ENCODE data around the gene SCNN1B.
"Not testable (repeated sequence)": the region's sequence is repeated elsewhere in the genome, so short reads cannot be mapped to it uniquely, and the experiment has no call there.

Gene SCNN1B

DNA sequence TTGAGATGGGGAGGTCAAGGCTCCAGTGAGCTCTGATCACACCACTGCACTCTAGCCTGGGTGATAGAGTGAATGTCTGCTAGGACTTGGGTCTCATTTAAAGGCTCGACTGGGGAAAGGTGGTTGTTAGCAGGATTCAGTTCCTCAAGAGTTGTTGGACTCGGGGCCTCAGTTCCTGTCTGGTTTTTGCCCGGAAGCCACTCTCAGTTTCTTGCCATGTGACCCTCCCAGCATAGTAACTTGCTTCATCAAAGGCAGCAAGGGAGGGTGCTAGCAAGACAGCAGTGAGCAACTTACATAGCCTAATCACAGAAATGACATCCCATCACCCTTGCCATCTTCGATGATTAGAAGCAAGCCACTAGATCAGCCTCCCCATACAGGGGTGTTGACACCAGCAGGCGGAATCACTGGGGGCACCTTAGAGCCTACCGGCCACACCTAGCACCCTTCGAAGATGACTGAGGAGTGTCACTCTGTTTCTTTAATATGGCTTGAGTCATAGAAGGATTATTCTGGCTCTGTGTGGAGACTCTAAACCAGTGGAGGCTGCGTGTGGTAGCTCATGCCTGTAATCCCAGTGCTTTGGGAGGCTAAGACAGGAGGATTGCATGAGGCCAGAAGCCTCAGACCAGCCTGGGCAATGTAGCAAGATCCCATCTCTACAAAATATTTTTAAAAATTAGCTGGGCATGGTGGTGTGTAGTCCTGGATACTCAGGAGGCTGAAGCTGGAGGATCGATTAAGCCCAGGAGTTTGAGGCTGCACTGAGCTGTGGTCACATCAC is 13.2 kb upstream of the SCNN1B start:
- no peak for DNase-seq

DNA sequence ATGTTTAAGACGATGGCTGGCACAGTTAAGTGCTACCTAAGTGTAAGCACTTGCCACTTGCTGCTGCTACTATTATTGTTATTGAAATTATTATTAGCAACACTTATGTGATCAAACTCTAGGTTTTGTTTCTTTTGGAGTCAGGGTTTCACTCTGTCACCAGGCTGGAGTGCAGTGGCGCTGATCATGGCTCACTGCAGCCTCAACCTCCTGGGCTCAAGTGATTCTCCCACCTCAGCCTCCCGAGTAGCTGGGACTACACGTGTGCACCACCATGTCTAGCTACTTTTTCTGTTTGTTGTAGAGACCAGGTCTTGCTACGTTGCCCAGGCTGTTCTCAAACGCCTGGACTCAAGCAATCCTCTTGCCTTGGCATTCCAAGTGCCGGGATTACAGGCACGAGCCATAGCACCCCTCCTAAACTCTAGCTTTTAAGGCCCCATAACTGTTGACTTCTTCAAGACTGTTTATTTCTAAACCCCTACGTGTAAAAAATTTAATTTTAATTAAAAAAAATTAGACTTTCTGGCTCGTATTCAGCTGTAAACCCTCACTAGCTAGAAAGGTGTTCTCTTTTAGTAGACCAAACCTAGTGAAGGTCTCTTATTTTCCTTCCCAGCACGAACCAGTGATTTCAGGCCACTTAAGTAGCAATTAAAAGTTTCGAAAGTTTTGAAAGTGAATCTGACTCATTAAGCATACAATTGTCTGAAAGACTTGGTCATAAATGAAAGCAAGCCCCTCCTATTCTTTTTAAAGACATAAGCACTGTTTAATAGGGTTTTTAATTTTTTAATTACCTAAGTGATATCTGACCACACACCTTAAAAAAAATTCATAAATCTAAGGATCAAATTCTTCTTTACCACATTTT is 11.7 kb upstream of the SCNN1B start:
- no peak for DNase-seq

DNA sequence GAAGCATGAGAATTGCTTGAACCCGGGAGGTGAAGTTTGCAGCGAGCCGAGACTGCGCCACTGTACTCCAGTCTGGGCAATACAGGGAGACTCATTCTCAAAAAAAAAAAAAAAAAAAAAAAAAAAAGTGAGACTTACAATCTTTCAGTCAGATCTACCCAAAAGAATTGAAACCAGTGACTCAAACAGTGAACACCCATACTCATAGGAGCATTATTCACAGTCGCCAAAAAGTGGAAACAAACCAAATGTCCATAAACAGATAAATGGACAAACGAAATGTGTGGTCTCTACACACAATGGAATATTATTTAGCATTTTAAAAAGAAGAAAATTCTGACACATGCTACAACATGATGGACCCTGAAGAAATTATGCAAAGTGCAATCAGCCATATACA is 9.1 kb upstream of the SCNN1B start:
- DNase-seq: no peak

DNA sequence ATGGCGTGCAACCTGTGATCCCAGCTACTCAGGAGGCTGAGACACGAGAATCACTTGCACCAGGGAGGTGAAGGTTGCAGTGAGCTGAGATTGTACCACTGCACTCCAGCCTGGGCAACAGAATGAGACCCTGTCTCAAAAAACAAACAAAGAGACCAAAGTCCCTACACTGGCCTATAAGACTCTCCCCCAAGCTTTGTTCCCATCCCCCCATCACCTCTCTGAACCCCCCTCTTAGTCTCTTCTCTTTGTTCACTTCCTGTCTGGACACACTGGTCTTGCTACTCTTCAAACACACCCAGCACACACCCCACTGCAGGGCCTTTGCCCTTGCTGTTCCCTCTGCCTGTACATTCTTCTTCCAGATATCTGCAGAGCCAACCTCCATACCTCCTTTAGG is 7.8 kb upstream of the SCNN1B start:
- DNase-seq: no peak

DNA sequence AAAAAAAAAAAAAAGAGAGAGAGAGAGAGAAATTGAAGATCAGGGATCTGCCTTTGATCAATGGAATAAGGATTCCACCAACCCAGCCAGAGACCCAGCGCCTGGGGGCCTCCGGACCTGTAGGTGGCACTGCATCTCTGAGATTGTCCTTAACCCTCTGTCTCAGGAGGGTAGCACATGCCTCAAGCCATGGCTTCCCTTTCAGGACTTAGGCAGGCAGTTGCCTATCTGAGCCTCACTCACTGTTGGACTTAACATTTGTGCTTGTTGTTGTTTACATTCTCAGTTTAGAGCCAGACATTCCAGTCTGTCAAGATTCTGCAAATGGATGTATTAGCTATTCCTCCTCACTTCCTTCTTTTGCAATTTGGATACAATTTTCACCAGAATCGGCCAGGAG is 5.1 kb upstream of the SCNN1B start:
- no peak for DNase-seq

DNA sequence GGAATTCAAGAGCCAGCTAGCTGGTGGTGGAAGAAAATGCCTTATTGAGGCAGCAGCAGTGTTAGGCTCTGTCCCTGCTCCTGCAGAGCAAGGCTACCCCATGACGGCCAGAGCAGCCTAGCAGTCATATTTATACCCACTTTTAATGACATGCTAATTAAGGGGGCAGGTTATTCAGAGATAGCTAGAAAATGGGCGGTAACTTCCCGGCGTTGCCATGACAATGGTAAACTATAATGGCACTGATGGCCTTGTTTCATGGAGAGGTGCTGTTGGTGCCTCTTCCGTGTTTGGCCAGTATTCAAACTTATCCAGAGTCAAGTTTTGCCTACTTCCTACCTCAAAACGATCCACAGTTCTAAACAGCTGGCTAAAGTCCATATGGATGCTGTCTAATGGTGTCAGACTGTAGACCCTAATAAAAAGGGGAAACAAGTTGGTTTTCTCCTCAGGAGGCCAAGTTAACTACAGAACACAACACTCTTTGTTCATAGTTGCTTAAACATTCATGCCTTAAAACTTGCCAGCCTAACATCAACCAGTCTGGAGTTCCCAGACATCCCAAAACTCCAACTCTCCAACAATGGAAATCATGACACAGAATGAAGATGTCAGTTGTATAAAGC is 3.7 kb upstream of the SCNN1B start:
- DNase-seq: no peak

DNA sequence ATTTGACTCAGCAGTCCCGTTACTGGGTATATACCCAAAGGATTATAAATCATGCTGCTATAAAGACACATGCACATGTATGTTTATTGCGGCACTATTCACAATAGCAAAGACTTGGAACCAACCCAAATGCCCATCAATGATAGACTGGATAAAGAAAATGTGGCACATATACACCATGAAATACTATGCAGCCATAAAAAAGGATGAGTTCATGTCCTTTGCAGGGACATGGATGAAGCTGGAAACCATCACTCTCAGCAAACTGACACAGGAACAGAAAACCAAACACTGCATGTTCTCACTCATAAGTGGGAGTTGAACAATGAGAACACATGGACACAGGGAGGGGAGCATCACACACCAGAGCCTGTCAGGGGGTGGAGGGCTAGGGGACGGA is 2.3 kb upstream of the SCNN1B start:
- DNase-seq: not testable (repeated sequence)

DNA sequence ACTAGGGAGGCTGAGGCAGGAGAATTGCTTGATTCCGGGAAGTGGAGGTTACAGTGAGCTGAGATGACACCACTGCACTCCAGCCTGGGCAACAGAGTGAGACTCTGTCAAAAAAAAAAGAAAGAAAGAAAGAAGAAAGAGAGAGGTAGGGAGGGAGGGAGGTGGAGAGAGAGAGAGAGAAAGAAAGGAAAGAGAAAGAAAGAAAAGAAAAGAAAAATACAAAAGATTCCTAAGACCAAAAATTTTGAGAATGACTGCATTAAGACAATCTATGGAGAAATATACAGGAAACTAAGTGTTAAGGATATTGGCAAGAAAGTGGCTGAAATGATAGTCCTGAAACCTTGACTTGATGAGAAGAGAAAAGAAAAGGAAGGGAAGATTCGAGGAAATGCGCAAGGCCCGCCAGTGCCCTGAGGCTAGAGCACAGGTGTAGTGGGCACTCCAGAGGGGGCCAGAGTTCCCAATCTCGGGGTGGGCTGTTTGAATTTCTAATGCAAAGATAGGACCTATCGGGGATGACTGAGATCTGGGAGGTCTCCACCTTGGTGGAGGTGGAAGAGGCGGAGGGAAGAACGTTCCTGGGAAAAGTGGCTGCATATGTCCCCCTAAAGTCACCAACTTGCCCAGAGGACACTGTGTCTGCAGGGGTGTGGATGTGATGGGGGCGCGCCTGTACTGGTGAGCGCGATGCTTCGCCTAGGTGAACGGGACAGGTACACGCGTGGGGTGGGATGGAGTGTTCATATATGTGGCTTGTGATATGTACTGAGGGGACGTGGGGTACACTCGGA is 654 bp upstream of the SCNN1B start:
- no peak for DNase-seq

DNA sequence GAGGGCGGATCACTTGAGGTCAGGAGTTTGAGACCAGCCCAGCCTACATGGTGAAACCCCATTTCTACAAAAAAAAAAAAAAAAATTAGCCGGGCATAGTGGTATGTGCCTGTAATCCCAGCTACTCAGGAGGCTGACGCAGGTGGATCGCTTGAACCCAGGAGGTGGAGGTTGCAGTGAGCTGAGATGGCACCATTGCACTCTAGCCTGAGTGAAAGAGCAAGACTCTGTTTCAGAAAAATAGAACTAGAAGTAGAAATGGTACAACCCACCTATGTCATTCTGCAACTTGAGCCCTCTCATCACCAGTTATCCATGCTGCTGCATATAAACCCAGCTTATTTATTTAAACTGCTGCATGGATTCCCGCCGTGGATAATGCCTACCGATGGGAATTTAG is 1.6 kb downstream of the SCNN1B start:
- no peak for DNase-seq

DNA sequence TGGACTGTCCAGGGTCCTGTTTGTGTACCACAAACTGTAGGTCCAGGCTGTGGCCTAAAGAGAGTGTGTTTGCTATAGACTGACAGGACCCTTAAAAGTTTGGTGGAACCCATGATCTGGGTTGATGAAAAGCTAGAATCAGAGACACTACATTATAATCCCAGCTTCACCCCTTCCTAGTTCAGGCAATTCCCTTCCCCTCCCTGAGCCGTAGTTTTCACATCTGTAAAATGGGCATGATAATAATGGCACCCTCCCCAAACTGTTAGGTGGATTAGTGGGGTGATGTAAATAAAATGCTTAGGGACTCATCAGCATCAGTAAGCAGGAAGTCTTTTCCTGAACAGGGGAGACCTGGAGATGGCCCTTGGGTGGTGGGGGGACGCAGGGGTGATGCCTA is 2.5 kb downstream of the SCNN1B start:
- no peak for DNase-seq

DNA sequence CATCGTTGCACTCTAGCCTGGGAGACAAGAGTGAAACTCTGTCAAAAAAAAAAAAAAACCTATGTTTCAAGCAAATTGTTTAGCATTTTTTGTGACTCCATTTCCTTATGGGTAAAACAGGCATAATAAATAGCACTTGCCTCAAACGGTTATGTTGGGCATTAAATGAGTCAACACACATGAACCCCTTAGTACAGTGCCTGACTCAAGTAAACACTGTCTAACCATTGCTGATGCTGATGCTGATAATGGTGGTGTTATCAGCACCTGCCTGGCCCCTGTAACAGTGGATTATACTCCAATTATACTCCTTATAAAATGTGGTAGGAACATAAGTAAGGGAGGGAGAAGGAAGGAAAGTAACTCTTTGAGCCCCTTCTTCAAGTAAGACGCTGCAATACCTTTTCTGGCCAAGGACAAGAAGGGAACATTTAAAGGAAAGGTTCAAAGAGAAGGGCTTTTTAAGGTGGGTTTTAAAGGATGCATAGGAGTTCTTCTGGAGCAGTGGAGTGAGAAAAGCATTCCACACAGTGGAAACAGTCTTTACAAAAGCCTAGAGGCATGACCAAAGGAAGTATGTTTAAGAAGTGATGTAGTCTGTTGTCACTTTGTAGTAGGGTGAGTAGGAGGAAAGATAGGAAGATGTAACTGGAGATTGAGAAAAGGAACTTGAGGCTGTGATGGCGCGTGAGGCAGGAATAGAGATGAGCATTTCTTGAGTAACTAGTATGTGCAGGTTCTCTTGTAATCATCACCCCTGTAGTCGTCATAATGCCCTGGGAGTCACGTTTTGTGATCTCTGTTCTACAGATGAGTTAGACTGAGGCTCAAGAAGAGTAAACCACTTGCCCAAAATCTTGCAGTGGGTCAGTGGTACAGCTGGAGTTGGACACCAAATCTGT is 4.3 kb downstream of the SCNN1B start:
- DNase-seq: no peak

DNA sequence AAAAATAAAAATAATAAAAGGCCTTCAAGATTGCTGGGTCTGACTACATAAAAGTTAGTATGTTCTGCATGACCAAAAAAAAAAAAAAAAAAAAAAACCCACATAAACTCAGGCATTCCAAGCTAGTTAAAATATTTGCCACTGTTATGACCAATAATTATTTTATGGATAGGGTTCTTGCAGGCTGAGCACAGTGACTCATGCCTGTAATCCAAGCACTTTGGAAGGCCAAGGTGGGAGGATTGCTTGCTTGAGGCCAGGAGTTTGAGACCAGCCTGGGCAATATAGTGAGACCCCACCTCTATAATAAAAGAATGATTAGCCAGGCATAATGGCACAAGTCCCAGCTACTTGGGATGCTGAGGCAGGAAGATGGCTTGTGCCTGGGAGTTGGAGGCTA is 8.1 kb downstream of the SCNN1B start:
- no peak for DNase-seq

DNA sequence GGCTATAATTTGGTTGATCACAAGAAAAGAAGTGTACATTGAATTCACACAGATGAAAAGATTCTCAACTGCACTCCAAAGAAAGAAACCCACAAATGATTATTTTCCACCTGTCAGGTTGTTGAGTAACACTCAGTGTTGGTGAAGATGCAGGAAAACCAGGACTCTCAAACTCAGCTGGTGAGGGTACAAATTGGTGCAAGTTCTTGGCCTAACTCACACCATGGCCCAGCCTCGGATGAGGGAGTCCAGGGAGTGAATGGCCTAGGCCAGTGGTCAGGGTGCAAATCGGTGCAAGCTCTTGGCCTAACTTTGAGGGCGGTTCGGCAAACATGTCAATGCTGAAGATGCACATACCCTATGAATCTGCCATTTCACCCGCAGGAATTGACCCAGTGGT is 8.6 kb downstream of the SCNN1B start:
- no peak for DNase-seq

DNA sequence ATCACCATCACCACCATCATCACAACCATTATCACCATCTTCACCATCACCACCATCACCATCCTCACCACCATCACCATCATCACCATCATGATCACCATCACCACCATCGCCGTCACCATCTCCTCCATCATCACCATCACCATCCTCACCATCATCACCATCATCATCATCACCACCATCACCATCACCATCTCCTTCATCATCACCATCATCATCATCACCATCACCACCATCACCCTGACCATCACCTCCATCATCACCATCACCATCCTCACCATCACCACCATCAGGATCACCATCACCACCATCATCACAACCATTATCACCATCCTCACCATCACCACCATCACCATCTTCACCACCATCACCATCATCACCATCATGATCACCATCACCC is 14.1 kb downstream of the SCNN1B start:
- DNase-seq: no peak

DNA sequence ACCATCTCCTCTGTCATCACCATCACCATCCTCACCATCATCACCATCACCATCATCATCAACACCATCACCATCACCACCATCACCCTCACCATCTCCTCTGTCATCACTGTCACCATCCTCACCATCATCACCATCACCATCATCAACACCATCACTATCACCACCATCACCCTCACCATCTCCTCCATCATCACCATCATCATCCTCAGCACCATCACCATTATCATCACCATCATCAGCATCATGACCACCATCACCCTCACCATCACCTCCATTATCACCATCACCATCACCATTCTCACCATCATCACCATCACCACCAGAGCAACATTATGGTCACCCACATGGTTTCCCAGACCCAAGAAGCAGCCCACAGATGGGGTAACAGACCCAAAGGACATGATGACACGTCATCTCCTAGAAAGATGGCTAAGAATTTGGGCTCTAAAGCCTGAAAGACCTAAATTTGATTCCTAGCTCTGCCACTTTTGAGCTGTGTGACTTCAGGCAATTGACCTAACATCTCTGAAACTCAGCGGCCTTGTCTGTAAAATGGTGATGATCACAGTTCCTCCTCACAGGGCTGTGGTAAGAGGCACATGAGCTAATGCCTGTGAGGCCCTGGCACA is 14.6 kb downstream of the SCNN1B start:
- DNase-seq: no peak

DNA sequence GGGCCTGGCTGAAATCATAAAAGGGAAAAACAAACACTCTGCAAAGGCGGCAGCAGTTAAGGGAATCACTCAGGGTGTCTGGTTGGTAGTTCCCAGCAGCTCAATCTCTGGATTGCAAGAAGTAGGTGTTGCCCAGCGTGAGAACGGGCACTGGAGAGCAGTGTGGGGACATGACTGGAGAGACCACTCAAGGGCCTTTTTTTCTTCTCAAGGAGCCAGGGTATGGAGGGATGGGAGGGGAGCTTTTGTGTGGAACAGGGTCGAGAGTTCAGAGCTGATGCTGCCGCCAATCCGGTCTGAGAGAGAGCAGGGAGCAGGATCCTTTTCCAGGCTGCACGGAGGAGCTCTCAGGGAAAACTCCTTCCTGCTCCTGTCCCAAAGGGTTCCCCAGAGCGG is 15.2 kb downstream of the SCNN1B start:
- no peak for DNase-seq

DNA sequence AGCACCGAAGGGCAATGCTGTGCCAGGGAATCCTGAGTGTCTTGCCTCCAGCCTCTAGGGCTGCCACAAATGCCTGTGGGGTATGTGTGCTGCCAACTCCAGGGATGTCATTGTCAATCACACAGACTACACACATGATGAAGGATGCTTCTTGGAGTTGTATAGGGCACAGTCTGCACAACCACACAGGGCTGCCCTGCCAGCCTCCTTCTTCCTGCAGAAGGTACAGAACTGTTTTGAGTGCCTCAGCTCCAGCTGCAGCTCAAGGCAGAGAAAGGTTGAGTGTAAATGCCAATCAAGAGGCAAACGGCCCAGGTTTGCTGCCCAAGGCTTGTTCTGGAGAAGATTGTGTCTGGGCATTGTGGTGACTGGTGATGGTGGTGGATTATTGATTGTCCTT is 15.6 kb downstream of the SCNN1B start:
- DNase-seq: no peak

DNA sequence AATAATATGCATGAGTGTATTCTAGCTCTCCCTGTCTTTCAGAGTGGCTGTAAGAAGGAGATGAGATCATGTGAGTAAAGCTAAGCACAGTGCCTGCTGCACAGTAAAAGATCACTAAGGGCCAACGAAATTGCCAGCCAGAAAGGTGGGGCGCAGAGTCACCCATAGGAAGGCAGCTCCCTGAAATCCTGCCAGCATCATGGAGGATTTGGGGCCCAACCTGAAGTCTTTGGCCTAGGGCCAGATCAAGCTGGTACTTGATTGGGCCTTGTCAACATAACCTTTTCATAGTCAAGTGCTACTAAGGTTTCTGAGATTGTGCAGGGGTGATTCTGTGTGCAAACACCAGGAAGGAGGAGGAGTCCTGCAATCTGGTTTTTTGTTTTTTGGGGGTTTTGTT is 16.5 kb downstream of the SCNN1B start:
- DNase-seq: no peak

DNA sequence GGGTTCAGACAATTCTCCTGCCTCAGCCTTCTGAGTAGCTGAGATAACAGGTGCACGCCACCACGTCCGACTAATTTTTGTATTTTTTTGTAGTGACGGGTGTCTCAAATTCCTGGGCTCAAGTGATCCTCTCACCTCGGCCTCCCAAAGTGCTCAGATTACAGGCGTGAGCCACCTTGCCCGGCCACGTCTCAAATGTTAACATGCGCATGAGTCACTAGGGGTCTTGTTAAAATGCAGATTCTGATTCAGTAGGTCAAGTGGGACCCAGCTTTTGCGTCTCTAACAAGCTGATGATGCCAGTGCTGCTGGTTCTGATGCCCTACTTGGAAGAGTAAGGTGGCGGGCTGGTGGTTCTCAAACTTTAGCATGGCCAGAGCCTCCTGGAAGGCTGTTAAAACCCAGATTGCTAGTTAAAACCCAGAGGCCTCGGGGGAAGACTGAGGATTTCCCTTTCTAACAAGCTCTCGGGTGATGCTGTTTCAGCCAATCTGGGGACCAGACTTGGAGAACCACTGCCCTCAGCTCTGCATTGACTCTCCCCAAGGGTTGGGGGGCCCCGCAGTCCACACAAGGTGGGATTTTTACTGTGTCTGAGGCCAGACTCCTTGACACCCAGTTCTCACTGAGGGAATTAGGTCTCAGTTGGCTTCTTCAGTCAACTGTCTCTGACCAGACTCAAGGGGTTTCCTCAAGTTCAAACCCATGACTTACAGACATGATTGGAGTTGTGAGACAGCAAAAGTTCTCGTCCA is 17.9 kb downstream of the SCNN1B start:
- no peak for DNase-seq

DNA sequence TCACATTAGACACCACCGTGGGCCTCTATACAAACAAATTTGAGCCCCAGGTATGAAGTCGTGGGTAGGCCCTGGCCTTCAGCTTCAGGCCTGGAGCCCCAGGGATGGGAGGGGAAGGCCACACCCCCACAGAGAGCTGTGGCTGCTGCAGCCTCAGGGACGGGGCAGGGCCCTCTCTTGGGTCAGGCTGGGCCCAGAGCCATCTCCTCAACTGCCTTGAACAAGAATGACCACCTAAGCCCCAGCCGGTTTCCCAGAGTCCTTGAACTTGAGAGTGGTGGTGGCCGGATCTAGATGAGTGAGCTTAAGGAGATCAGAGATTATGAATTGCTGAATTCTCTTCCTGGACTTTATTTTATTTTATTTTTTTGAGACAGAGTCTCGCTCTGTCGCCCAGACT is 18.6 kb downstream of the SCNN1B start:
- no peak for DNase-seq
